ENCODE results near the gene MYO1A.

MYO1A gene

DNA sequence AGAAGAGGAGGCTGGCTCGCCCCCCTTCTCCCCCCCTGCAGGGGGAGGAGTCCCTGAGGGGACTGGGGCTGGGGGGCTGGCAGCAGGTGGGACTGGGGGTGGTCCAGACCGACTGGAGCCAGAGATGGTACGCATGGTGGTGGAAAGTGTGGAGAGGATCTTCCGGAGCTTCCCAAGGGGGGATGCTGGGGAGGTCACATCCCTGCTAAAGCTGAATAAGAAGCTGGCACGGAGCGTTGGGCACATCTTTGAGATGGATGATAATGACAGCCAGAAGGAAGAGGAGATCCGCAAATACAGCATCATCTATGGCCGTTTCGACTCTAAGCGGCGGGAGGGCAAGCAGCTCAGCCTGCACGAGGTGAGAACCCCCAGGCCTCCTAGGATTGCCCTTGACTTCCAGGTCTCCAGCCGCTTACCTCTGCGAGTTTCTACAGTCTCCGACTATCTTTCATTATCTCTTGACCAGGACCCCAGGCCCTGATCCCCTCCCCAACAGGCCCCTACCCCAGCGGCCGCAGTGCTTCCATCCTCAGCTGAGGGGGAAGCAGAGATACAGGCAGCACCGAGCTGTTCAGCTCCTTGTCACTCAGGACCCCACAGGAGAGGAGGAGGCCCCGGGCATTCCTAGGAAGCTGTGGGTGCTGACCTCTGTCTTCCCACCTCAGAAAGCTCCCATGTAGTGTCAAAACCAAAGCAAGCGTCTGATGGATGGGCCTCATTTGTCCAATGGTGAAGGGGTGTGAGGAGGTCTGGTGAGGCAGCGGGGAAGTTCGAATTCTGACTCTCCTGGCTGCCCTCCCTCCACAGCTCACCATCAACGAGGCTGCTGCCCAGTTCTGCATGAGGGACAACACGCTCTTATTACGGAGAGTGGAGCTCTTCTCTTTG, 42.0 kb upstream of the MYO1A start:
- H3K27ac Mint-ChIP-seq = peak overlapping the region; percentile 33
- H3K27me3 Mint-ChIP-seq = no peaks in the 10 kb centered on the region
- peaks cover 27% of the 10 kb centered on the region for H3K36me3 Mint-ChIP-seq
- CTCF ChIA-PET = interaction anchor here (1.0 to 10.4 kb wide), 14 partner anchors 12 to 87 kb away, joined by 3 to 100 read pairs (median 10); partner anchors contain the start of genes NEMP1, STAT6 and ZBTB39
- H3K4me3 Mint-ChIP-seq = no peak overlapping the region
- H3K9me3 Mint-ChIP-seq = no peaks in the 10 kb centered on the region
- DNase-seq = no peak
- peaks cover 66% of the 10 kb centered on the region for H3K4me1 Mint-ChIP-seq

GRCh38 chr12:57090924-57091637, 41.2 kb upstream of the MYO1A start:
- CTCF ChIA-PET = interaction anchor here (1.0 to 10.4 kb wide), 12 partner anchors 8 to 86 kb away, joined by 3 to 100 read pairs (median 7); partner anchors contain the start of genes STAT6 and ZBTB39
- Mint-ChIP-seq H3K27ac (no peak overlapping the region), H3K36me3 (peaks cover 23% of the 10 kb centered on the region), H3K27me3 (no peaks in the 10 kb centered on the region), H3K4me3 (peak overlapping the region; percentile 88), H3K9me3 (no peaks in the 10 kb centered on the region), H3K4me1 (peaks cover 70% of the 10 kb centered on the region)
- no peak for DNase-seq

DNA sequence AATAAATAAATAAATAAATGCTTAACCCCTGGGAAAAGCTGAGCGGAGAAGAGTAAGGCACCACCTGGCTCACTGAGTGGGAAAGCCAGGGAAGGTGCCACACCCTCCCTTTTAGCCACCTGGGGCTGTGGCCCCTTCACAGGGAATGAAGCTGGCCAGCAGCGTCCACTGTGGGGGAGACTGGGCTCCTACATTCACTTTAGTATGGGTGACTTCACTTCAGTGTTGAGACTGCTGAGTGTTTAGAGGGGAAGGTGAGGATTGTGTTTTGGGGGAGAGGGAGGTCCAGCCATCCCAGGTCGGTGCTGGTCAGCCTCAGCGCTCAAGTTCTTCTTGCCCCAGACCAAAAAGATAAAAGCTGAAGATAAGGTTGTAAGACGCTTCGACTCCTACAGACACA, 40.6 kb upstream of the MYO1A start:
- no peak overlapping the region for H3K27ac Mint-ChIP-seq
- H3K9me3 Mint-ChIP-seq = no peaks in the 10 kb centered on the region
- DNase-seq = no peak
- peaks cover 19% of the 10 kb centered on the region for H3K36me3 Mint-ChIP-seq
- H3K4me1 Mint-ChIP-seq = peaks cover 72% of the 10 kb centered on the region
- H3K4me3 Mint-ChIP-seq = peak overlapping the region; percentile 88
- CTCF ChIA-PET = interaction anchor here (1.0 to 10.4 kb wide), 6 partner anchors 8 to 86 kb away, joined by 4 to 100 read pairs (median 12); partner anchors contain the start of genes STAT6 and ZBTB39
- H3K27me3 Mint-ChIP-seq = no peaks in the 10 kb centered on the region

DNA sequence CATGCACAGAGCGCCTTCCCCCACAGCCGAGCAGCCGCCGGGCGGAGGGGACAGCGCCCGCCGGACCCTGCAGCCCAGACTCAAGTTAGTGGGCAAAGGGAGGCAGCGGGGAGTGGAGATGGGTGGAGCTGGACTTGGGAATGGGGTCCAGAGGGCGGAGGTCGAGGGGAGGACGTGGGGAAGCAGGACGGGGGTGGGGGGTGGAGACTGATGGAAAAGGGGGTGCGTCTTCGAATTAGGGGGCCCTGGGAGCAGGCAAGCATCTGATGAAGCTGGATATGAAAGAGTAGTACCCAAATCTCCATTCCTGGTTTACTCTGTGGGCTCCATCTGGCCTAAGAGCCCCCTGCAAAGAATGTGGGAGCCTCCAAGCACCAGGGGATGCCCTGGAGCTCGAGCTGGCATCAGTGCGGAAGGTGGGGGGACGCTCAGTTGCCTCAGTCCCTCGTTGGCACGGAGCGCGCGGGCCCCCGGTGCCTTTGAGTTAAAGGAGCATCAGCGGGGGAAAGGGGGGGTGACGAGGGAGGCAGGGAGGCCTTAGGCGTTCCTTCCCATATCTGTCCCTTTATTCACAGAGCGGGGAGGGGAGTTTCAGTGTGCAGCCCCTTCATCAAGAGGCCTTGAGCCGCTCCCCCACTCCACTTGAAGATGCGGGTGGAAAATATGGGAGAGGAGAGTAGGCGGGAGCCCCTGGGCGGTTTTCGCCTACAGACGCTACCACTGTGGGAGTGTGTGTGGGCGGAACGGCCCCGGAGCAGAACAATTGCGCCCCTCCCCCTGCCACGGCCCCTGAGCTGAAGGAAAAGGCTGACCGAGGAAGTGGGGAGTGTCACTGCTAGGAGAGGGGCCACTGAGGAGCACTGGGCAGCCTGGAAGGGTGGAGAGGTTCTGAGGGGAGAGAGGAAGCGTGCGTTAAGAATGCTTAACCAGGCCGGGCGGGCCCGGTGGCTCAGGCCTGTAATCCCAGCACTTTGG, 39.6 kb upstream of the MYO1A start:
- CTCF ChIA-PET = interaction anchor here (1.6 to 4.7 kb wide), 3 partner anchors 9 to 19 kb away, joined by 5 to 76 read pairs (median 8); partner anchors contain the start of gene NEMP1

DNA sequence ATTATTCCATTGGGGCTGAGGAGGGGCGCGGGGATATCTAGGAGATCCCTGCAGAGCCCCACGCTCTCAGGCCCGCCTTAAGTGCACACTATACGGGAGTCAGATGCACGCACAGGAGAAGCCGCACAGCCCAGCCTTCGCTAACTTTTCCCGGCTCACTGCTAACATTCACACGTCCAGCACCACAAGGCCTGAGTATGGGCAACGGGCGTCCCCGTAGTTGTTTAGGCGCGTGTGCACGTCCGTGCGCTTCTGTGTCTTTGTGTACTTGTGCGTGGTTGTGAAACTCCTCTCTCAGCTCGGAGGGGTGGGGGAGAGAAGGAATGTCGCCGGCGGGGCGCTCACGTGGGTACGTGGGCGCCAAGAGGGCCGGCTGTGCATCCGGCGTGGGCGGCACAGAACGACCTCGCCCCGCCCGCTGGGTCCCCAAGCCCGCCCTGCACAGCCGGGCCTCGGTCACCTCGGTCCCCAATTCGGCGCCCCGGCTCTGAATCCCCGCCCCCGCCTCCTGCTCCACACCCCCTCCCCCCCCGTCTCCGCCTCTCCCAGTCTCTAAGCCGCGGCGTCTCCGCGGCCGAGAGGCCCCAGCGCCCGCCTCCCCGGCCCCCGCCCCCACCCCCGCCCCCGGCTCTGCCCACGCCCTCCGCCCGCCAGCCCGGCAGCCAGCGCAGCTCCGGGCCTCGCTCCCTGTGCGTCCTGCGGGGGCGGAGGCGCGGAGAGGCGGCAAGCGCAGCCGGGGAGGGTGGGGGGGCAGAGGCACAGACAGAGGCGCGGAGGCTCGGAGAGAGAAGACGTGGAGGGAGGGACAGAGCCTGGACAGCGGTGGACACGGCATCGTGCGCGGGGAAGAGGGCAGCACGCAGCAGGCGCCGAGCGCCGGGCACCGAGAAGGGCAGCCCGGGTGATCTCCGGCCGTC, 38.7 kb upstream of the MYO1A start, which contains the start of gene NAB2:
NAB2 (plus strand) TSS at position 761 of the 917 bp plus-strand sequence. CDS start 158 bp downstream, outside the sequence.
- H3K27me3 Mint-ChIP-seq = no peaks in the 10 kb centered on the region
- peaks cover 19% of the 10 kb centered on the region for H3K36me3 Mint-ChIP-seq
- H3K9me3 Mint-ChIP-seq = no peaks in the 10 kb centered on the region
- DNase-seq = peak; percentile 97
- CTCF ChIA-PET = interaction anchor here (0.9 to 2.9 kb wide), 6 partner anchors 9 to 671 kb away, joined by 3 to 19 read pairs (median 6); partner anchors contain the start of genes NEMP1 and STAT6
- H3K27ac Mint-ChIP-seq = peak within 1 kb of the TSS; percentile 94
- peak within 1 kb of the TSS; percentile 88 for H3K4me3 Mint-ChIP-seq
- peaks cover 67% of the 10 kb centered on the region for H3K4me1 Mint-ChIP-seq

More for the DNA sequence above, 39.6 kb upstream of the MYO1A start:
- Mint-ChIP-seq H3K9me3 (no peaks in the 10 kb centered on the region), H3K27me3 (no peaks in the 10 kb centered on the region), H3K4me3 (peak overlapping the region; percentile 88), H3K4me1 (peaks cover 73% of the 10 kb centered on the region), H3K27ac (peak overlapping the region; percentile 84), H3K36me3 (peaks cover 19% of the 10 kb centered on the region)
- peak; percentile 68 for DNase-seq

- Mint-ChIP-seq H3K27me3 (no peaks in the 10 kb centered on the region), H3K4me3 (peak overlapping the region; percentile 83), H3K27ac (peak overlapping the region; percentile 94), H3K9me3 (no peaks in the 10 kb centered on the region), H3K36me3 (peaks cover 19% of the 10 kb centered on the region), H3K4me1 (peaks cover 61% of the 10 kb centered on the region)
- CTCF ChIA-PET = interaction anchor here (0.9 to 2.9 kb wide), 6 partner anchors 8 to 672 kb away, joined by 3 to 19 read pairs (median 6); partner anchors contain the start of genes NEMP1 and STAT6
- peak; percentile 83 for DNase-seq
Observed at GRCh38 chr12:57087691-57088353, 37.9 kb upstream of the MYO1A start.

- Mint-ChIP-seq H3K9me3 (no peaks in the 10 kb centered on the region), H3K27ac (peak overlapping the region; percentile 94), H3K4me3 (peak overlapping the region; percentile 83), H3K4me1 (peaks cover 56% of the 10 kb centered on the region), H3K27me3 (no peaks in the 10 kb centered on the region), H3K36me3 (peaks cover 17% of the 10 kb centered on the region)
- peak; percentile 91 for DNase-seq
- CTCF ChIA-PET = interaction anchor here (0.9 to 2.9 kb wide), 7 partner anchors 8 to 673 kb away, joined by 3 to 19 read pairs (median 6); partner anchors contain the start of genes NEMP1 and STAT6
Observed at GRCh38 chr12:57087010-57087690, 37.2 kb upstream of the MYO1A start.

- Mint-ChIP-seq H3K9me3 (no peaks in the 10 kb centered on the region), H3K36me3 (peaks cover 16% of the 10 kb centered on the region), H3K4me1 (peaks cover 54% of the 10 kb centered on the region), H3K27me3 (no peaks in the 10 kb centered on the region), H3K27ac (peak overlapping the region; percentile 94), H3K4me3 (peak overlapping the region; percentile 83)
- CTCF ChIA-PET = interaction anchor here (1.4 to 2.9 kb wide), 4 partner anchors 10 to 25 kb away, joined by 4 to 19 read pairs (median 6); partner anchors contain the start of gene STAT6
- DNase-seq = peak; percentile 55
Observed at GRCh38 chr12:57086493-57087009, 36.6 kb upstream of the MYO1A start.

DNA sequence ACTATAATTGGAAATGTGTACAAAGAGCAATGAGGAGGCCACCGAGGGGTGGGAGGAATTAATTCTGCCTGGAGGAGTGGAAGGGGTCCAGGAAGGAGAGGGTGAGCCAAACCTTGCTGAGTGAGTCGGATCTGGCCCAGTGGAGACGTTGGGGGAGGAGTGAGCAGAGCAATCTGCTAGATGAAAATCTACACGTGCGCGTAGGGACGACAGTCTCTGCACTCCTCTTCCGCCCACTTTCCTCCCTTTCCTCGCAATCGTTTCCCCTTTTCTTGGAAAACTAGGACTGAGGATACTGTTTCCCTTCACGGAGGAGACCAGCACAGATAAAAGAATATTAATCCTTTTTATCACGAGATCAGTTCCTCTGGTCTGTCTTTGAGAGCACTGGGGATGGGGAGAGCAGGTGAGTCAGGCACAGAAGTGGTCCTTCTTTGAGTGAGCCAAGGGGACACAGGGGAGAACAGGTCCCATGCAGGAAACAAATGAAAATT, 36.1 kb upstream of the MYO1A start:
- CTCF ChIA-PET = interaction anchor here (1.4 to 2.9 kb wide), 4 partner anchors 10 to 25 kb away, joined by 4 to 19 read pairs (median 6); partner anchors contain the start of gene STAT6
- Mint-ChIP-seq H3K9me3 (no peaks in the 10 kb centered on the region), H3K27ac (peak overlapping the region; percentile 94), H3K36me3 (peaks cover 12% of the 10 kb centered on the region), H3K4me3 (peak overlapping the region; percentile 83), H3K27me3 (no peaks in the 10 kb centered on the region), H3K4me1 (peaks cover 51% of the 10 kb centered on the region)
- peak; percentile 49 for DNase-seq

DNA sequence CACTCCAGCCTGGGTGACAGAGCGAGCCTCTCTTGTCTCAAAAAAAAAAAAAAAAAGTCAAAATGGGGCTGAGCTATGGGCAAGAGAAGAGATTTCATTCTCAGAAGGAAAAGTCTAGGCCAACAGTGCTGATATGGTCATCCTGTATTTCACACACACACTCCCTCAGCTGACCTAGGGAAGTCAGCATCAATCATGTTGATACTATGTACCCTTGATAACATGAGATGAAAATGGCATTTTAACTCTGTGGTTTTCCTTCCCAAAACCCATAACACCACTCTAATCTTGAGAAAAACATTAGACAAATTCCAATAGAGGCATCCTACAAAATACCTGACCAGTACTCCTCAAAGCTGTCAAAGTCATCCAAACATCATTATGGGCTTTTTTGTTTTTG, 30.9 kb upstream of the MYO1A start:
- Mint-ChIP-seq H3K4me3 (no peak overlapping the region), H3K9me3 (no peaks in the 10 kb centered on the region), H3K27ac (no peak overlapping the region), H3K27me3 (no peaks in the 10 kb centered on the region), H3K36me3 (peaks cover 10% of the 10 kb centered on the region), H3K4me1 (peaks cover 42% of the 10 kb centered on the region)
- CTCF ChIA-PET = interaction anchor here (2.1 to 2.9 kb wide), 2 partner anchors 12 to 75 kb away, joined by 6 to 12 read pairs; partner anchors contain the start of gene ZBTB39
- no peak for DNase-seq

DNA sequence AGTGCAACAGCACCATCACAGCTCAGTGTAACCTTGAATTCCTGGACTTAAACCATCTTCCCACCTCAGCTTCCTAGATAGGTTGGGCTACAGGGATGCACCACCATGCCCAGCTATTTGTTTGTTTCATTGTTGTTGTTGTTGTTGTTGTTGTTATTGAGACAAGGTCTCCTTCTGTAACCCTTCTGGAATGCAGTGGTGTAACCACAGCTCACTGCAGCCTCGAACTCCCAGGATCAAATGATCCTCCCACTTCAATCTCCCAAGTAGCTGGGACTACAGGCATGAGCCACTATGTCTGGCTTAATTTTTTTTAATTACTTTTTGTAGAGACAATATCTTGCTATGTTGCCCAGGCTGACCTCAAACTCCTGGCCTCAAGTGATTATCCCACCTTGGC, 29.9 kb upstream of the MYO1A start:
- Mint-ChIP-seq H3K27ac (peak overlapping the region; percentile 97), H3K9me3 (no peaks in the 10 kb centered on the region), H3K36me3 (peaks cover 7% of the 10 kb centered on the region), H3K27me3 (no peaks in the 10 kb centered on the region), H3K4me1 (peaks cover 32% of the 10 kb centered on the region), H3K4me3 (peak overlapping the region; percentile 79)
- CTCF ChIA-PET = interaction anchor here (0.7 to 3.3 kb wide), 6 partner anchors 9 to 161 kb away, joined by 3 to 29 read pairs (median 10); partner anchors contain the start of genes NAB2 and STAT6
- DNase-seq = no peak

Measured in activated naive CD4-positive, alpha-beta T cell treated with anti-CD3 and anti-CD28 coated beads, Interleukin-2, amount 10 ng/mL, durations not matched to agents 7 days and 5 days (primary cell).